Measurements from ENCODE around the gene C5. TPM values are rescaled to one million over a fixed set of nuclear protein-coding genes. Genes with fewer than 3 reads are reported as not detected.
A peak's percentile ranks its signal among the peaks of the same experiment; 100 is the strongest.
"Not testable (repeated sequence)": the region's sequence is repeated elsewhere in the genome, so short reads cannot be mapped to it uniquely, and the experiment has no call there.

C5 gene
- total RNA-seq, 6 donors from 2014 or later = 7.1 to 18.9 (median 16.8) TPM

DNA sequence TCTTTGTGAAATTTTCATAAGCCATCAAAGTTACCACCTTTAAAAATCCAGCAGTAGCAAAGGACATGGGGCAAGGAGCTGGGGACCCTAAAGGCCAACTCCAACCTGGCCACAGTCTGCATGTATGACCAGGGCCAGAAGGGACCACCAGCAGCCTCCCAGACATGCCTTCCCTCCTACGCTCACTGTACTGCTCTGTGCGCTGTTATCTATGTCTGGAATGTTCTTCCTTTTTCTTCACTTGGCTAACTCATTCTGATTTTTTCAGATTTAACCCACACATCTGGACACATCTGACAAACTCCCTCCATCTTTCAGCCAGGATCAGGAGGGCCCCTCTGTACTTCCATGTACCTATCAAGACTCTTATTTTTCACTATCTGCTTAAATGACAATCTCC is 75.9 kb downstream of the C5 start:
- WGBS, 2 donors = 88 to 93% methylated on average over 2 of the region's 2 CpGs
- Histone ChIP-seq H3K4me3 (no peak overlapping the region), H3K4me1 (no peaks in the 10 kb centered on the region), H3K27me3 (no peaks in the 10 kb centered on the region), H3K27ac (no peak overlapping the region), H3K9me3 (no peaks in the 10 kb centered on the region), H3K36me3 (peaks cover 0 to 5% (median 0%) of the 10 kb centered on the region in 4 donors)
- ATAC-seq (ENCODE audit: low FRiP score in 2 of 2) (no peak), DNase-seq (no peak)
- no peak for TF ChIP-seq POLR2A (IDR thresholded peaks at IDR 0.05)
- TF ChIP-seq EP300 (IDR thresholded peaks at IDR 0.05) = no peak
- no peak for TF ChIP-seq POLR2AphosphoS5 (IDR thresholded peaks at IDR 0.05)
- TF ChIP-seq, protein P1, sequence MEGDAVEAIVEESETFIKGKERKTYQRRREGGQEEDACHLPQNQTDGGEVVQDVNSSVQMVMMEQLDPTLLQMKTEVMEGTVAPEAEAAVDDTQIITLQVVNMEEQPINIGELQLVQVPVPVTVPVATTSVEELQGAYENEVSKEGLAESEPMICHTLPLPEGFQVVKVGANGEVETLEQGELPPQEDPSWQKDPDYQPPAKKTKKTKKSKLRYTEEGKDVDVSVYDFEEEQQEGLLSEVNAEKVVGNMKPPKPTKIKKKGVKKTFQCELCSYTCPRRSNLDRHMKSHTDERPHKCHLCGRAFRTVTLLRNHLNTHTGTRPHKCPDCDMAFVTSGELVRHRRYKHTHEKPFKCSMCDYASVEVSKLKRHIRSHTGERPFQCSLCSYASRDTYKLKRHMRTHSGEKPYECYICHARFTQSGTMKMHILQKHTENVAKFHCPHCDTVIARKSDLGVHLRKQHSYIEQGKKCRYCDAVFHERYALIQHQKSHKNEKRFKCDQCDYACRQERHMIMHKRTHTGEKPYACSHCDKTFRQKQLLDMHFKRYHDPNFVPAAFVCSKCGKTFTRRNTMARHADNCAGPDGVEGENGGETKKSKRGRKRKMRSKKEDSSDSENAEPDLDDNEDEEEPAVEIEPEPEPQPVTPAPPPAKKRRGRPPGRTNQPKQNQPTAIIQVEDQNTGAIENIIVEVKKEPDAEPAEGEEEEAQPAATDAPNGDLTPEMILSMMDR (IDR thresholded peaks at IDR 0.05) = no peak

GRCh38 chr9:120971938-120972337 is 78.1 kb downstream of the C5 start:
- H3K4me3 ChIP-seq = no peak overlapping the region
- DNase-seq (no peak), ATAC-seq (ENCODE audit: low FRiP score in 2 of 2) (no peak)
- H3K27ac ChIP-seq = no peak overlapping the region
- H3K9me3 ChIP-seq = no peaks in the 10 kb centered on the region
- peaks cover 0 to 5% (median 0%) of the 10 kb centered on the region in 4 donors for H3K36me3 ChIP-seq
- no peaks in the 10 kb centered on the region for H3K27me3 ChIP-seq
- TF ChIP-seq, protein P1 (IDR thresholded peaks at IDR 0.05) = no peak
- no peak for TF ChIP-seq POLR2AphosphoS5 (IDR thresholded peaks at IDR 0.05)
- TF ChIP-seq POLR2A (IDR thresholded peaks at IDR 0.05) = no peak
- no peak for TF ChIP-seq EP300 (IDR thresholded peaks at IDR 0.05)
- H3K4me1 ChIP-seq = no peaks in the 10 kb centered on the region

DNA sequence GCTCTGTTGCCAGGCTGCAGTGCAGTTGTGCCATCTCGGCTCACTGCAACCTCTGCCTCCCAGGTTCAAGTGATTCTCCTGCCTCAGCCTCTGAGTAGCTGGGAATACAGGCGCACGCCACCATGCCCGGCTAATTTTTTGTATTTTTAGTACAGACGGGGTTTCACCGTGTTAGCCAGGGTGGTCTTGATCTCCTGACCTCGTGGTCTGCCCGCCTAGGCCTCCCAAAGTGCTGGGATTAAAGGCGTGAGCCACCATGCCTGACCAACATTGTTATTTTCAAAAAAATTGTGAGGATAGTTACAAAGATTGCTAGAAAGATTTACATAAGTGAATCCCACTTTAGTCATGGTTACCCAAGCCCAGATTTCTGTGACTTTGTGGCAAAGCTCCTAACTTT is 78.6 kb downstream of the C5 start:
- H3K4me1 ChIP-seq = not testable (repeated sequence)

GRCh38 chr9:120970244-120970643 is 79.8 kb downstream of the C5 start:
- no peaks in the 10 kb centered on the region for H3K9me3 ChIP-seq
- H3K36me3 ChIP-seq = no peaks in the 10 kb centered on the region
- H3K4me3 ChIP-seq = no peak overlapping the region
- no peak for ATAC-seq (ENCODE audit: low FRiP score in 2 of 2)
- no peaks in the 10 kb centered on the region for H3K27me3 ChIP-seq
- H3K27ac ChIP-seq = no peak overlapping the region
- TF ChIP-seq, protein P1 (IDR thresholded peaks at IDR 0.05) = no peak
- no peak for TF ChIP-seq POLR2AphosphoS5 (IDR thresholded peaks at IDR 0.05)
- no peak for TF ChIP-seq POLR2A (IDR thresholded peaks at IDR 0.05)
- TF ChIP-seq EP300 (IDR thresholded peaks at IDR 0.05) = no peak
- WGBS, 2 donors = 81 to 94% methylated on average over 3 of the region's 3 CpGs
- peaks cover 0 to 9% (median 2%) of the 10 kb centered on the region in 4 donors for H3K4me1 ChIP-seq
- no peak for DNase-seq

More for the DNA sequence above, 78.6 kb downstream of the C5 start:
- not testable (repeated sequence) for H3K27me3 ChIP-seq; H3K36me3 ChIP-seq; H3K4me3 ChIP-seq; H3K9me3 ChIP-seq; H3K27ac ChIP-seq; DNase-seq; ATAC-seq (ENCODE audit: low FRiP score in 2 of 2)
- 94% methylated on average over 9 of the region's 9 CpGs for WGBS, 2 donors

- H3K4me1 ChIP-seq = peaks cover 0 to 9% (median 2%) of the 10 kb centered on the region in 4 donors
- H3K27ac ChIP-seq = peak overlapping the region; percentile 7 to 54 (median 24)
- WGBS, 2 donors = 69 to 74% methylated on average over 3 of the region's 3 CpGs
- TF ChIP-seq EP300 (IDR thresholded peaks at IDR 0.05) (no peak), POLR2A (IDR thresholded peaks at IDR 0.05) (no peak), POLR2AphosphoS5 (IDR thresholded peaks at IDR 0.05) (no peak)
- TF ChIP-seq, protein P1 (IDR thresholded peaks at IDR 0.05) = no peak
- peak in 1 of 2 donors; percentile 65 for ATAC-seq (ENCODE audit: low FRiP score in 2 of 2)
- H3K4me3 ChIP-seq = no peak overlapping the region
- DNase-seq = no peak
- no peaks in the 10 kb centered on the region for H3K27me3 ChIP-seq
- H3K9me3 ChIP-seq = no peaks in the 10 kb centered on the region
- peaks cover 0 to 11% (median 2%) of the 10 kb centered on the region in 4 donors for H3K36me3 ChIP-seq
These were observed 84.1 kb downstream of the C5 start for GRCh38 chr9:120966013-120966369.

All from upper lobe of left lung (tissue), 6 donors.